Activated naive CD4-positive, alpha-beta T cell treated with anti-CD3 and anti-CD28 coated beads for 36 hours (primary cell): ENCODE results near the gene KIAA0825. TPM values are rescaled to one million over a fixed set of nuclear protein-coding genes. Genes with fewer than 3 reads are reported as not detected.
A peak's percentile ranks its signal among the peaks of the same experiment; 100 is the strongest.

ENCODE experiments used
- CTCF ChIA-PET: fragments of 350-600 bp; sonication (Branson Sonifier 250); formaldehyde crosslinking; loops from one replicate; lab custom pipeline; 2021; ENCODE audit warnings: antibody characterized with exemption; lab: Charles Lee
- DNase-seq: peaks from one replicate; pipeline ENCODE4 v3.0.0-alpha.2; 2020
- H3K27ac Mint-ChIP-seq: one replicate; pipeline ENCODE4 v1.8.0; 2021; ENCODE audit warnings: mild to moderate bottlenecking, mixed read lengths
- H3K27me3 Mint-ChIP-seq: one replicate; pipeline ENCODE4 v1.8.0; 2021; ENCODE audit warnings: low read depth, mixed read lengths
- H3K36me3 Mint-ChIP-seq: one replicate; pipeline ENCODE4 v1.8.0; 2021; ENCODE audit warnings: low read depth, mixed read lengths
- H3K4me1 Mint-ChIP-seq: one replicate; pipeline ENCODE4 v1.8.0; 2021; ENCODE audit warnings: low read depth, mixed read lengths
- H3K4me3 Mint-ChIP-seq: one replicate; pipeline ENCODE4 v1.8.0; 2021; ENCODE audit warnings: mild to moderate bottlenecking, moderate library complexity, mixed read lengths
- H3K9me3 Mint-ChIP-seq: one replicate; pipeline ENCODE4 v1.8.0; 2021; ENCODE audit warnings: mixed read lengths
- intact Hi-C: fragments of 100-400 bp; cut with micrococcal nuclease; formaldehyde crosslinking; loops from one replicate; pipeline ENCODE4 v1.15.1; 2023
- total RNA-seq, 2 experiments: library from RNA; stranded (reverse); gene quantifications; one replicate each; pipeline ENCODE4 v1.2.3, GENCODE V29; 2021

The KIAA0825 gene
- total RNA-seq, 2 experiments from 2014 or later = 0.07 to 0.24 TPM

GRCh38 chr5:94562327-94562971 lies 56.0 kb downstream of the KIAA0825 start:
- Mint-ChIP-seq H3K27me3 (no peaks in the 10 kb centered on the region), H3K36me3 (no peaks in the 10 kb centered on the region), H3K27ac (no peak overlapping the region), H3K9me3 (no peaks in the 10 kb centered on the region), H3K4me1 (no peaks in the 10 kb centered on the region), H3K4me3 (no peak overlapping the region)
- no peak for DNase-seq
- intact Hi-C loops = no loop called here
- CTCF ChIA-PET = no interaction called here

DNA sequence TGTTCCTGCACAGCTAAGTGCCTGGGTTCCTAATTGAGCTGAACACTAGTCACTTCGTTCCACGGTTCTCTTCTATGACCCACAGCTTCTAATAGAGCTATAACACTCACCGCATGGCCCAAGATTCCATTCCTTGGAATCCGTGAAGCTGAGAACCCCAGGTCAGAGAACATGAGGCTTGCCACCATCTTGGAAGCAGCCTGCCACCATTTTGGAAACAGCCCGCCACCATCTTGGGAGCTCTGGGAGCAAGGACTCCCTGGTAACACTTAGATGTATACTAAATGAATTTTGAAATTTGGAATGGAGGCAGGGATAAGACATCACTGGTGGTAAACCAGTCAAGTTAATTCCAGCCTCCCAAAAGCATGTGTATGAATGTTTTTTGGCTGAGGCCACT lies 60.4 kb downstream of the KIAA0825 start:
- intact Hi-C loops = no loop called here
- no peaks in the 10 kb centered on the region for H3K36me3 Mint-ChIP-seq
- CTCF ChIA-PET = no interaction called here
- H3K27ac Mint-ChIP-seq = no peak overlapping the region
- H3K4me1 Mint-ChIP-seq = no peaks in the 10 kb centered on the region
- no peak for DNase-seq
- H3K9me3 Mint-ChIP-seq = peaks cover 3% of the 10 kb centered on the region
- no peaks in the 10 kb centered on the region for H3K27me3 Mint-ChIP-seq
- H3K4me3 Mint-ChIP-seq = no peak overlapping the region

- Mint-ChIP-seq H3K27ac (no peak overlapping the region), H3K4me1 (no peaks in the 10 kb centered on the region), H3K36me3 (peaks cover 4% of the 10 kb centered on the region), H3K9me3 (peaks cover 15% of the 10 kb centered on the region), H3K4me3 (no peak overlapping the region), H3K27me3 (no peaks in the 10 kb centered on the region)
- DNase-seq = no peak
- CTCF ChIA-PET = no interaction called here
- intact Hi-C loops = no loop called here
These were observed 66.5 kb downstream of the KIAA0825 start for GRCh38 chr5:94551858-94552257.

DNA sequence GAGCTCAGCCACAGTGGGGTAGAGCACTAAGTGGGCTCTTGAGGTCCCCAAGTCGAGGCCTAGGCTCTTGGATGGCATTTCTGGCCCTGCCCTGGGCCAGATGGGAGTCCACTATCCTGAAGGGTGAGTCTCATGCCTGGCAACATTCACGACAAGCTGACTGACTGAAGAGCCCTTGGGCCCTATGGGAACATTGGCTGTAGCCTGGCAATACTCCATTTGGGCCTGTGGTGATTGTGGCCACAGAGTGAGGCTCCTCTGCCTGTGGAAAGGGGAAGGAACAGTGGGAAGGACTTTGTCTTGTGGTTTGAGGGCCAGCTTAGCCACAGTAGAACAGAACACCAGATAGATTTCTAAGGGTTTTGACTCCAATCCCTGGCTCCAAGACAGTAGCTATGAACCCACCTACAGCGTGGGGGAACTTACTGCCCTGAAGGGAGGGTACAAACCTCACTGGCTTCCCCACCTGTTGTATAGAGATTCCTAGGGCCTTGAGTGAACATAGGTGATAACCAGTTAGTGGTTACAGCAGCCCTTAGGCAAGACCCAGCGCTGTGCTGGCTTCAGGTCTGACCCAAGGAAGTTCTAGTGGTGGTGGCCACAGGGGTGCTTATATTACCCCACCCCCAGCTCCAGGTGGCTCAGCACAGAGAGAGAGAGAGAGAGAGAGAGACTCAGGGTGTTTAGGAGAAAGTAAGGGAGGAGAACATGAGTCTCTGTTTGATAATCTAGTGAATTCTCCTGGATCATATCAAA lies 72.4 kb downstream of the KIAA0825 start:
- Mint-ChIP-seq H3K36me3 (peaks cover 10% of the 10 kb centered on the region), H3K27ac (no peak overlapping the region), H3K9me3 (peaks cover 18% of the 10 kb centered on the region), H3K27me3 (no peaks in the 10 kb centered on the region), H3K4me3 (no peak overlapping the region), H3K4me1 (no peaks in the 10 kb centered on the region)
- no peak for DNase-seq
- CTCF ChIA-PET = no interaction called here
- intact Hi-C loops = no loop called here

DNA sequence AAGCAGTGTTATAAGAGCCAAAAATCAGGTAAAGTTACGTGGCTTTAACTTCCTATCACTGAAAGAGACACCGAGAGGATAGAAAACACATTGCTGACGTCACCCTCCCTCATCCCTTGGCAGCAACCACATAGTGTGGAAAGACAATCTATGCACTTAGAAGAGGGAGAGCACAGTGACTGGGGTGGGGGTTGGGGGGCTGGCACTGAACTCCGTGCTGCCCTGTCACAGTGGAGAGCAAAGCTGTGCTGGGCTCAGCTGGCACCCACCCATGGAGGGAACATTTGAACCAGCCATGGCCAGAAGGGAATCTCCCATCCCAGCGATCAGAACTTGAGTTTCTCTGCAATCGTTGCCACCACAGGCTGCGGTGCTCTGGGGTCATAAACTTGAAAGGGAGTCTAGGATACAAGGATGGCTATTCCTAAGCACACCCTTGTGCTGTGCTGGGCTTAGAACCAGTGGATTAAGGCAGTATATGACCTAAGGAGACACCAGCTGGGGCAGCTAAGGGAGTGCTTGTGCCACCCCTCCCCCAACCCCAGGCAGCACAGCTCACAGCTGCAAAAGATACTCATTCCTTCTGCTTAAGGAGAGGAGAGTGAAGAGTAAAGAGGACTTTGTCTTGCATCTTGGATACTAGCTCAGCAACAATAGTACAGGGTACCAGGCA lies 73.4 kb downstream of the KIAA0825 start:
- intact Hi-C loops = no loop called here
- Mint-ChIP-seq H3K27me3 (no peaks in the 10 kb centered on the region), H3K36me3 (peaks cover 8% of the 10 kb centered on the region), H3K9me3 (peaks cover 18% of the 10 kb centered on the region), H3K4me1 (no peaks in the 10 kb centered on the region), H3K27ac (no peak overlapping the region), H3K4me3 (no peak overlapping the region)
- CTCF ChIA-PET = no interaction called here
- no peak for DNase-seq

DNA sequence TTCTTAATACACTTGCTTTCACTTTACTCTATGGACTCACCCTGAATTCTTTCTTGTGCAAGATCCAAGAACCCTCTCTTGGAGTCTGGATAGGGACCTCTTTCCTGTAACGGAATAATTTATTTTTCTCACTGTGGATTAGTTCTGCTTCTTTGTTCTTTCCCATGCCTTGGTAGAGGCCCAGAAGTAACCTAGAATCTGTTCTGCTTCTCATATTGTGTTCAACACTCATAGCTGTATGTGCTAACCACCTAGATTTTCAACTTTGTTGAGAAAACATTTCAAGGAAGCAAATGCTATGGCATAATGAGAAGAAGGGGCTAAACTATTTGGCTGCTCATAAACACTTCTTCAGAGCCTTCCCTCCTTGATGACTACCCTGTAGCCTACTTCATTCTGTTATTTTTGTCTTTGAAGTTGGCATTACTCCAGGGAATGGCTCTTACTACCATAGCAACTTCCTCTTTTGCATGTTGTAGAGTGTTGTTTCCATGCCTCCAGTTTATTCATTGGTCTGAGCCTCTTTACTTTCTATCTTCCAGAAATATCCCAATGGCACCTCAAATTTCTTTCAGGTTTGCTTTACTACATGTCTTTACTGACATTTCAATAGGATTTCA lies 74.3 kb downstream of the KIAA0825 start:
- Mint-ChIP-seq H3K27ac (no peak overlapping the region), H3K27me3 (no peaks in the 10 kb centered on the region), H3K36me3 (peaks cover 6% of the 10 kb centered on the region), H3K4me3 (no peak overlapping the region), H3K4me1 (no peaks in the 10 kb centered on the region), H3K9me3 (peaks cover 14% of the 10 kb centered on the region)
- intact Hi-C loops = no loop called here
- DNase-seq = no peak
- CTCF ChIA-PET = no interaction called here

- H3K27ac Mint-ChIP-seq = no peak overlapping the region
- H3K4me1 Mint-ChIP-seq = no peaks in the 10 kb centered on the region
- DNase-seq = no peak
- intact Hi-C loops = no loop called here
- CTCF ChIA-PET = no interaction called here
- peaks cover 3% of the 10 kb centered on the region for H3K36me3 Mint-ChIP-seq
- no peak overlapping the region for H3K4me3 Mint-ChIP-seq
- H3K27me3 Mint-ChIP-seq = no peaks in the 10 kb centered on the region
- H3K9me3 Mint-ChIP-seq = peaks cover 14% of the 10 kb centered on the region
These were observed 77.4 kb downstream of the KIAA0825 start for GRCh38 chr5:94540856-94541494.

DNA sequence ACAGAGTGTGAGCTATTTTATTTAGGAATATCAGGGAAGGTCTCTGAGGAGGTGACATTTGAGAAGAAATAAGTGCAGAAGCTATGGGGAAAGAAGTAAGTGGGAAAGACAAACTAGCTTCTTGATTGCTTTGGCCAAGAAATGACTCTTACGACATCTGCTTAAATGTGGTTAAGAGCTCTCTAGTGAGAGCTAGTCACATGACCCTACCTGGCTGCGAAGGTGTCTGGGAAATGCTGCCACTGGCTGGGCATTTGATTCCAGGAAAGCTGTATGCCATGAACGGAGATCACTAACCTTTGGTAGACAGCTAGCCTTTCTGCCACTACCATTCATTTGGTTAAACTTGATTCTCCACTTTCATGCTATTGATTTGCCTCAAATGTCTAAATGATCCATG lies 80.1 kb downstream of the KIAA0825 start:
- no peak overlapping the region for H3K27ac Mint-ChIP-seq
- DNase-seq = no peak
- no peak overlapping the region for H3K4me3 Mint-ChIP-seq
- intact Hi-C loops = no loop called here
- H3K9me3 Mint-ChIP-seq = peaks cover 14% of the 10 kb centered on the region
- no peaks in the 10 kb centered on the region for H3K4me1 Mint-ChIP-seq
- no peaks in the 10 kb centered on the region for H3K27me3 Mint-ChIP-seq
- CTCF ChIA-PET = no interaction called here
- H3K36me3 Mint-ChIP-seq = peaks cover 3% of the 10 kb centered on the region

DNA sequence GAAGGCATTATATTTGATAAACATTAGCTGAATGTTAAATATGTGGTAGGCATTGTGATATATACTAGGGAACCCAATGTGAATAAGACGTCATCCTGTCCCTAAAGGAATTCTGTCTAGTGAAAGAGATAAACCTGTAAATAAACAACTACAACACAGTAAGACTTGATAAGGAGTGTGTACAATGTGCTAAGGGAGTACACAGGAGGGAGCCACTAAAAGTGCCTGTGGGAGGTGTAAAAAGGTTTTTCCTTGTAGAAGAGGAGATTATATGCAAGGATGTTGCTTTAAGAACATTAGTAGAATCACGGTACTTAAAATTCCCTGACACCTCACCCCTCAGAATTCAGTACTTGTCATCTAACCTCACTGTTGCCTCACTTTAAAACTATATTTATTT lies 91.7 kb downstream of the KIAA0825 start:
- no peak overlapping the region for H3K4me3 Mint-ChIP-seq
- H3K4me1 Mint-ChIP-seq = no peaks in the 10 kb centered on the region
- CTCF ChIA-PET = interaction anchor here (0.8 kb wide), 1 partner anchor 211 kb away, joined by 3 read pairs; no protein-coding TSS in a partner anchor
- H3K36me3 Mint-ChIP-seq = no peaks in the 10 kb centered on the region
- no peak for DNase-seq
- H3K27ac Mint-ChIP-seq = no peak overlapping the region
- intact Hi-C loops = loop anchor here (5.0 to 10.0 kb wide), 3 partner anchors 261 to 942 kb away; partner anchors contain the start of genes NR2F1 and NR2F1-AS1
- H3K9me3 Mint-ChIP-seq = no peaks in the 10 kb centered on the region
- no peaks in the 10 kb centered on the region for H3K27me3 Mint-ChIP-seq

DNA sequence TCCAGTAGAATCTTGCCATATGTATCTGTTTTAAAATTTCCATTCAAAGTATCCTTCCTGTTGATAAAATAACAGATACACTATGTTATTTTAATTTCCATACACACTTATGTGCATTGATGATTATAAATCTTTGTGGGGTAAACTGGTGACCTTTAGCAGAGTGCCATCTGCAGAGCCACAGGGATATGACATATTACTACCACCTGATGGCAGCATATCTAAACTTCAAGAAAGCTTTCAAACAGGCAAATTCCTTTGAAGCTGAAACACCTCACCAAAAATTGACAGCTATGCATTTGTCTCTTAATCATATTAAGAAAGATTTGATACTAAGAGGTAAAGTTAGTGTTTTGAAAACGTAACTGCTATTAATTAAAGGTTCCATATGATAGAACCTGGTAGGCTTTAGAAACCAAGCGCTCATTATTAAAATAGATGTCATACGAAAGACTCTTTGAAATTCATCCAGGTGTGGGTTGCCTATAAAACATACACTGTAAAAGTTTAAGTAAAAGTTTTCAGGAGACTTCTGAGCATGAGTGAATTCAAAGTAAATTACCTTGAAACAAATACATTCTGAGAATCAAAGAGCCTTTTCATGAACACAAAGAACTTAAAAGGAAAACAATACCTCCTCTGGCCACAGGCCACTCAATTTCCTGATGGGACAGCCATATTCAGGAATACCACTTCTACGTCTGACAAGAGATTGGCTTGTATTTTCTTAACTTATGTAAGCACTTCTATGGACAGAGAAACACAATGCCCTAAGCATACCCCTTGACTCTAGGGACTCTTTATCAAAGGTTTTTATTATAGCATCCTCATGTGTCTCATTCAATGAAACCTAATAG lies 93.3 kb downstream of the KIAA0825 start:
- intact Hi-C loops = loop anchor here (1.0 to 10.0 kb wide), 7 partner anchors 94 to 940 kb away; partner anchors contain the start of genes KIAA0825, NR2F1, NR2F1-AS1 and SLF1
- Mint-ChIP-seq H3K27ac (no peak overlapping the region), H3K9me3 (no peaks in the 10 kb centered on the region), H3K4me3 (no peak overlapping the region), H3K27me3 (no peaks in the 10 kb centered on the region), H3K36me3 (no peaks in the 10 kb centered on the region), H3K4me1 (no peaks in the 10 kb centered on the region)
- CTCF ChIA-PET = interaction anchor here (0.6 to 2.6 kb wide), 8 partner anchors 10 to 437 kb away, joined by 3 to 29 read pairs (median 3); no protein-coding TSS in a partner anchor
- peak; percentile 22 for DNase-seq

GRCh38 chr5:94523018-94523417 lies 95.4 kb downstream of the KIAA0825 start:
- H3K27me3 Mint-ChIP-seq = no peaks in the 10 kb centered on the region
- H3K4me1 Mint-ChIP-seq = no peaks in the 10 kb centered on the region
- H3K36me3 Mint-ChIP-seq = no peaks in the 10 kb centered on the region
- intact Hi-C loops = loop anchor here (10.0 kb wide), 1 partner anchor 938 kb away; the partner anchor contains the start of genes NR2F1 and NR2F1-AS1
- CTCF ChIA-PET = interaction anchor here (2.6 kb wide), 1 partner anchor 215 kb away, joined by 29 read pairs; no protein-coding TSS in a partner anchor
- H3K27ac Mint-ChIP-seq = no peak overlapping the region
- DNase-seq = no peak
- H3K4me3 Mint-ChIP-seq = no peak overlapping the region
- no peaks in the 10 kb centered on the region for H3K9me3 Mint-ChIP-seq
